Type B pancreatic cell (in vitro differentiated cells): ENCODE results near the gene EDRF1. TPM values are rescaled to one million over a fixed set of nuclear protein-coding genes. Genes with fewer than 3 reads are reported as not detected.
A peak's percentile ranks its signal among the peaks of the same experiment; 100 is the strongest.

Source experiments
- DNase-seq: peaks from one replicate; pipeline ENCODE4 v3.0.0; 2021; ENCODE audit warnings: mixed read lengths; ENCODE audit not compliant: unreplicated experiment; ENCODE audit errors: extremely low spot score
- H3K27ac Mint-ChIP-seq: 2 replicates; pipeline ENCODE4 v1.8.0; 2021; ENCODE audit warnings: mild to moderate bottlenecking, mixed read lengths
- H3K27me3 Mint-ChIP-seq: 2 replicates; pipeline ENCODE4 v1.8.0; 2021; ENCODE audit warnings: mixed read lengths
- H3K36me3 Mint-ChIP-seq: 2 replicates; pipeline ENCODE4 v1.8.0; 2021; ENCODE audit warnings: mixed read lengths
- H3K4me1 Mint-ChIP-seq: one replicate; pipeline ENCODE4 v1.8.0; 2021; ENCODE audit warnings: mixed read lengths; ENCODE audit not compliant: unreplicated experiment
- H3K4me3 Mint-ChIP-seq: 2 replicates; pipeline ENCODE4 v1.8.0; 2021; ENCODE audit warnings: mild to moderate bottlenecking, mixed read lengths
- H3K9me3 Mint-ChIP-seq: 2 replicates; pipeline ENCODE4 v1.8.0; 2021; ENCODE audit warnings: mixed read lengths
- total RNA-seq: library from RNA; stranded (reverse); gene quantifications from 2 replicates; pipeline ENCODE4 v1.2.1, GENCODE V29; 2021; ENCODE audit warnings: low replicate concordance
- TF ChIP-seq, protein P1 (sequence below): fragments of 200-600 bp; sonication (generic); conservative IDR thresholded peaks from 2 replicates; pipeline ENCODE4 v1.5.0; 2021; ENCODE audit warnings: antibody characterized with exemption, mild to moderate bottlenecking

The EDRF1 gene
- total RNA-seq, 1 donor from 2014 or later, result 35.4 TPM

DNA sequence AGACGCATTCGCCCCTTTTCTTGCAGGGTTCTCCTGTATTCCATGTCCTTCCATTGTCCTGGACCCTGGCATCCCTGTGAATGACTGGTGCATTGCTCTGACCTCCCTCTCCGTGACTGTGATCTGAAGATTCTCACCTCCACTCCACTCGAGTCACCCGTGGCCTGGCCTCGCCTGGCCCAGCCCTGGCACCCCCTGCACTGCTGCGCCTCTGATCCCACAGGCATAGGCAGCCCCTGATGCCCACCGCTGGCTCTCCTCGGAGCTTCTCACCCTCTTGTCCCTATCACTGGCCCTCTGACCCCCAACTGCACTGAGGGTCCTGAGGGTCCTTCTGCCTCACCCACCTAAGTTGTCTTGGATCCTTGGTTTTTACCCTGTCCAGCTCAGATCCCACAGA is 58.3 kb downstream of the EDRF1 start:
- Mint-ChIP-seq H3K27me3 (no peaks in the 10 kb centered on the region), H3K9me3 (no peaks in the 10 kb centered on the region), H3K4me1 (no peaks in the 10 kb centered on the region), H3K4me3 (no peak overlapping the region), H3K27ac (no peak overlapping the region), H3K36me3 (no peaks in the 10 kb centered on the region)
- peak; percentile 51 for DNase-seq
- TF ChIP-seq, protein P1, sequence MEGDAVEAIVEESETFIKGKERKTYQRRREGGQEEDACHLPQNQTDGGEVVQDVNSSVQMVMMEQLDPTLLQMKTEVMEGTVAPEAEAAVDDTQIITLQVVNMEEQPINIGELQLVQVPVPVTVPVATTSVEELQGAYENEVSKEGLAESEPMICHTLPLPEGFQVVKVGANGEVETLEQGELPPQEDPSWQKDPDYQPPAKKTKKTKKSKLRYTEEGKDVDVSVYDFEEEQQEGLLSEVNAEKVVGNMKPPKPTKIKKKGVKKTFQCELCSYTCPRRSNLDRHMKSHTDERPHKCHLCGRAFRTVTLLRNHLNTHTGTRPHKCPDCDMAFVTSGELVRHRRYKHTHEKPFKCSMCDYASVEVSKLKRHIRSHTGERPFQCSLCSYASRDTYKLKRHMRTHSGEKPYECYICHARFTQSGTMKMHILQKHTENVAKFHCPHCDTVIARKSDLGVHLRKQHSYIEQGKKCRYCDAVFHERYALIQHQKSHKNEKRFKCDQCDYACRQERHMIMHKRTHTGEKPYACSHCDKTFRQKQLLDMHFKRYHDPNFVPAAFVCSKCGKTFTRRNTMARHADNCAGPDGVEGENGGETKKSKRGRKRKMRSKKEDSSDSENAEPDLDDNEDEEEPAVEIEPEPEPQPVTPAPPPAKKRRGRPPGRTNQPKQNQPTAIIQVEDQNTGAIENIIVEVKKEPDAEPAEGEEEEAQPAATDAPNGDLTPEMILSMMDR, result no peak

DNA sequence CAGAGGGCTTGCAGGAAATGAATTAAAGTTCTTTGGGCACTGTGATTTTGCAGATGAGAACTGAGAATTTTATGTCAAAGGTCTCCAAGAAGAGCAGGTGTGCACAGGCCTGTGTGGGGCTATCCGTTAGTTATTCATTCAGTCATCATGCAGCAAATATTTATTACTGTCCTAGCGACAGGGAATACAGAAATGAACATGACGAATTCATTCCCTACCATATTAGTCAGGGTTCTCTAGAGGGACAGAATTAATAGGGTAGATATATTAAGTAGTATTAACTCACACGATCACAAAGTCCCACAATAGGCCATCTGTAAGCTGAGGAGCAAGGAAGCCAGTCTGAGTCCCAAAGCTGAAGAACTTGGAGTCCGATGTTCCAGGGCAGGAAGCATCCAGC is 59.0 kb downstream of the EDRF1 start:
- Mint-ChIP-seq H3K4me1 (no peaks in the 10 kb centered on the region), H3K9me3 (no peaks in the 10 kb centered on the region), H3K36me3 (no peaks in the 10 kb centered on the region), H3K4me3 (no peak overlapping the region), H3K27me3 (no peaks in the 10 kb centered on the region), H3K27ac (no peak overlapping the region)
- TF ChIP-seq, protein P1, result no peak
- DNase-seq, result no peak

DNA sequence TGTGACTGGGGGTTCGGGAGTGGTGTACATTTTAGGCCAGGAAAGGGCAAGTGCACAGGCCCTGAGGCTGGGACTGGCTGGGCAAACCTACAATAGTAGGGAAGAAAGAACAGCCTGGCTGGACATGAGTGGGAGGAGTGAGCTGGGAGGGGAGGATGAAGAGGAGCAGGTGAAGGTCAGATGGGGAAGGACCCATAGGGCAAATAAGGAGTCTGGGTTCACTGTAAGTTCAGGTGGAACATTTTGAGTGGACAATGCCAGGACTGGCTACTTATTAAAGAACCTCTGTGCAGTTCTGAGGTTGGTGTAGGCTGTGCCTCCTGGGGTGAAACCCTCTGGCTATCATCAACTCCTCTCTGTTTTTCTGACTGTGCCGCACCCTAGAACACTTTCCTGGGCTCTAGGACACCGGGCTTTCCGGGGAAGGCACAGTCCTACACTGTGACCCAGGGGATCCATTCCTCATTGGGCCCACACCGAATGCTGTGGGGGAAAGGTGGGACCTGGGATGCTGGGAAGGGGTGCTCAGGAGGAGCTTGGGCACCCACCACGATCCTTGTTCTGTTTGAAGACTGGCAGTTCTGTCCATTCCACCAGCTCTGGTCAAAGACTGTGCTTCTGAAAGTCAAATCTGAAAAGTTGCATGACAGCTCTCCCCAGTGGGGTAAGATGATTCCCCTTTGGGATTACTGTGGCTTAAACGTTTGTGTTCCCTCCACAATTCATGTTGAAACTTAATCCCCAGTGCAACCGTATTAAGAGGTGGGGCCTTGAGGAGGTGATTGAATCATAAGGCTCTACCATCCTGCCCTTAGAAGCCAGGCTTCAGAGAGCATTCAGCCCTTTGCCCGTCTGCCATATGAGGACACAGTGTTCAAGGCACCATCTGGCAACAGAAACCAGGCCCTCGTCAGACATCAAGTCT is 60.2 kb downstream of the EDRF1 start:
- Mint-ChIP-seq H3K36me3 (no peaks in the 10 kb centered on the region), H3K9me3 (no peaks in the 10 kb centered on the region), H3K27ac (no peak overlapping the region), H3K4me3 (no peak overlapping the region), H3K4me1 (no peaks in the 10 kb centered on the region), H3K27me3 (no peaks in the 10 kb centered on the region)
- DNase-seq, result peak; percentile 40
- TF ChIP-seq, protein P1, result no peak

DNA sequence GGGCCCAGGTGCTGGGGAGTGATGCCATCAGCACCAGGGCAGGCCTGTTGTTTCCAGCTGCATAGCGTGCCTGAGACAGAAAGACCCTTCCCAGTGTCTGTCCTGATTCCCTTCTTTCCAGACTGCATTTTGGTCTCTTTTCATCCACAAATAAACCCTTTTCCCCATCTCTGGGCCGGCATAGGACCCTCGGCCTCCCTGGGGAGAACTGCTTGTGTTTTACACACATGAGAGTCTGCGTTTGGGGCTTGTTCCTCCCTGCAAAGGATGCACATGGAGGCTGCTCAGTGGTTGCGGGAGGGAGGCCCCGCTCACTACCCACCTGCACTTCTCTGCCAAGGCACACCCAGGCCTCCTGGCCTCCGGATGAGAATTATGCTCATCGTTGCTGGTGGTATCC is 61.9 kb downstream of the EDRF1 start:
- no peaks in the 10 kb centered on the region for H3K4me1 Mint-ChIP-seq
- H3K36me3 Mint-ChIP-seq, result peaks cover 5% of the 10 kb centered on the region
- TF ChIP-seq, protein P1, result no peak
- no peaks in the 10 kb centered on the region for H3K27me3 Mint-ChIP-seq
- no peaks in the 10 kb centered on the region for H3K9me3 Mint-ChIP-seq
- peak; percentile 54 for DNase-seq
- H3K4me3 Mint-ChIP-seq, result no peak overlapping the region
- no peak overlapping the region for H3K27ac Mint-ChIP-seq

- DNase-seq, result peak; percentile 52
- Mint-ChIP-seq H3K4me3 (no peak overlapping the region), H3K27ac (no peak overlapping the region), H3K4me1 (no peaks in the 10 kb centered on the region), H3K9me3 (no peaks in the 10 kb centered on the region), H3K27me3 (no peaks in the 10 kb centered on the region), H3K36me3 (peaks cover 6% of the 10 kb centered on the region)
- TF ChIP-seq, protein P1, result no peak
Observed at GRCh38 chr10:125782054-125782453, 62.5 kb downstream of the EDRF1 start.
